HEK293 (cell line): ENCODE measurements around the gene DGKH.
A peak's percentile ranks its signal among the peaks of the same experiment; 100 is the strongest.

Experiments used
- EGR2 ChIP-seq: fragments of 450-650 bp; formaldehyde crosslinking; IDR thresholded peaks from 2 replicates; pipeline ENCODE4 v1.5.1; 2016; ENCODE audit warnings: low read depth, missing biosample characterization, missing genetic modification characterization
- FEZF1 ChIP-seq: fragments of 450-650 bp; formaldehyde crosslinking; IDR thresholded peaks from 2 replicates; pipeline ENCODE4 v1.5.1; 2016; ENCODE audit warnings: missing biosample characterization, missing genetic modification characterization
- KLF17 ChIP-seq: fragments of 450-650 bp; formaldehyde crosslinking; IDR thresholded peaks from 2 replicates; pipeline ENCODE4 v1.5.1; 2016; ENCODE audit warnings: missing biosample characterization, missing genetic modification characterization
- KLF9 ChIP-seq: fragments of 450-650 bp; formaldehyde crosslinking; IDR thresholded peaks from 2 replicates; pipeline ENCODE4 v1.5.1; 2016; ENCODE audit warnings: missing biosample characterization, missing genetic modification characterization, low read depth
- PBX3 ChIP-seq: sonication (generic); formaldehyde crosslinking; IDR thresholded peaks from 2 replicates; pipeline ENCODE4 v1.8.1; 2022; ENCODE audit warnings: mild to moderate bottlenecking, moderate library complexity, missing genetic modification reagents
- PRDM2 ChIP-seq: fragments of 450-650 bp; formaldehyde crosslinking; IDR thresholded peaks from 2 replicates; pipeline ENCODE4 v1.5.1; 2016; ENCODE audit warnings: missing biosample characterization, missing genetic modification characterization, borderline replicate concordance
- REPIN1 ChIP-seq: fragments of 450-650 bp; formaldehyde crosslinking; IDR thresholded peaks from 2 replicates; pipeline ENCODE4 v1.5.1; 2017; ENCODE audit warnings: missing biosample characterization, missing genetic modification characterization, low read depth
- SETDB1 ChIP-seq: IDR thresholded peaks from one replicate; pipeline ENCODE4 v1.6.1; 2017; ENCODE audit warnings: mild to moderate bottlenecking, low read length, moderate library complexity, mixed read lengths; ENCODE audit not compliant: insufficient read length
- SP3 ChIP-seq: fragments of 450-650 bp; formaldehyde crosslinking; IDR thresholded peaks from 2 replicates; pipeline ENCODE4 v1.5.1; 2016; ENCODE audit warnings: missing biosample characterization, missing genetic modification characterization
- ZEB2 ChIP-seq: fragments of 450-650 bp; formaldehyde crosslinking; IDR thresholded peaks from 2 replicates; pipeline ENCODE4 v1.5.1; 2016; ENCODE audit warnings: missing biosample characterization, missing genetic modification characterization
- ZFP37 ChIP-seq: fragments of 450-650 bp; formaldehyde crosslinking; IDR thresholded peaks from 2 replicates; pipeline ENCODE4 v1.5.1; 2016; ENCODE audit warnings: missing biosample characterization, missing genetic modification characterization
- ZNF112 ChIP-seq: fragments of 450-650 bp; formaldehyde crosslinking; IDR thresholded peaks from 2 replicates; pipeline ENCODE4 v1.5.0; 2017; ENCODE audit warnings: missing biosample characterization, missing genetic modification characterization
- ZNF138 ChIP-seq: fragments of 450-650 bp; formaldehyde crosslinking; IDR thresholded peaks from 2 replicates; pipeline ENCODE4 v1.5.1; 2016; ENCODE audit warnings: missing biosample characterization, missing genetic modification characterization, borderline replicate concordance
- ZNF16 ChIP-seq: fragments of 450-650 bp; formaldehyde crosslinking; IDR thresholded peaks from 2 replicates; pipeline ENCODE4 v1.5.1; 2016; ENCODE audit warnings: low read depth, missing biosample characterization, missing genetic modification characterization
- ZNF221 ChIP-seq: fragments of 450-650 bp; formaldehyde crosslinking; IDR thresholded peaks from 2 replicates; pipeline ENCODE4 v1.5.1; 2017; ENCODE audit warnings: missing biosample characterization, missing genetic modification characterization, borderline replicate concordance
- ZNF26 ChIP-seq: fragments of 450-650 bp; formaldehyde crosslinking; IDR thresholded peaks from 2 replicates; pipeline ENCODE4 v1.5.1; 2016; ENCODE audit warnings: missing biosample characterization, missing genetic modification characterization
- ZNF302 ChIP-seq: fragments of 450-650 bp; formaldehyde crosslinking; IDR thresholded peaks from 2 replicates; pipeline ENCODE4 v1.5.1; 2016; ENCODE audit warnings: missing biosample characterization, missing genetic modification characterization, low read depth
- ZNF350 ChIP-seq: fragments of 450-650 bp; formaldehyde crosslinking; IDR thresholded peaks from 2 replicates; pipeline ENCODE4 v1.5.0; 2017; ENCODE audit warnings: missing biosample characterization, mild to moderate bottlenecking, missing genetic modification characterization
- ZNF48 ChIP-seq: fragments of 450-650 bp; formaldehyde crosslinking; IDR thresholded peaks from 2 replicates; pipeline ENCODE4 v1.5.1; 2016; ENCODE audit warnings: missing biosample characterization, missing genetic modification characterization
- ZNF510 ChIP-seq: fragments of 450-650 bp; formaldehyde crosslinking; IDR thresholded peaks from 2 replicates; pipeline ENCODE4 v1.5.1; 2018; ENCODE audit warnings: mild to moderate bottlenecking, missing genetic modification characterization, missing biosample characterization; ENCODE audit not compliant: insufficient replicate concordance
- ZNF521 ChIP-seq: fragments of 450-650 bp; formaldehyde crosslinking; IDR thresholded peaks from 2 replicates; pipeline ENCODE4 v1.5.1; 2017; ENCODE audit warnings: missing biosample characterization, mild to moderate bottlenecking, missing genetic modification characterization
- ZNF548 ChIP-seq: fragments of 450-650 bp; formaldehyde crosslinking; IDR thresholded peaks from 2 replicates; pipeline ENCODE4 v1.5.1; 2016; ENCODE audit warnings: missing biosample characterization, missing genetic modification characterization
- ZNF585B ChIP-seq: fragments of 450-650 bp; formaldehyde crosslinking; IDR thresholded peaks from 2 replicates; pipeline ENCODE4 v1.5.1; 2016; ENCODE audit warnings: missing biosample characterization, missing genetic modification characterization
- ZNF645 ChIP-seq: fragments of 450-650 bp; formaldehyde crosslinking; IDR thresholded peaks from 2 replicates; pipeline ENCODE4; 2016; ENCODE audit warnings: missing biosample characterization, missing genetic modification characterization
- ZNF664 ChIP-seq: fragments of 450-650 bp; formaldehyde crosslinking; IDR thresholded peaks from 2 replicates; pipeline ENCODE4 v1.5.1; 2016; ENCODE audit warnings: missing biosample characterization, missing genetic modification characterization
- ZNF670 ChIP-seq: fragments of 450-650 bp; formaldehyde crosslinking; IDR thresholded peaks from 2 replicates; pipeline ENCODE4 v1.5.1; 2016; ENCODE audit warnings: missing biosample characterization, missing genetic modification characterization, low read depth
- ZNF747 ChIP-seq: fragments of 450-650 bp; formaldehyde crosslinking; IDR thresholded peaks from 2 replicates; pipeline ENCODE4 v1.5.1; 2016; ENCODE audit warnings: missing biosample characterization, missing genetic modification characterization
- ZNF768 ChIP-seq: fragments of 450-650 bp; formaldehyde crosslinking; IDR thresholded peaks from 2 replicates; pipeline ENCODE4 v1.5.1; 2018; ENCODE audit warnings: missing biosample characterization, mild to moderate bottlenecking, missing genetic modification characterization
- ZSCAN18 ChIP-seq: fragments of 450-650 bp; formaldehyde crosslinking; IDR thresholded peaks from 2 replicates; pipeline ENCODE4 v1.5.1; 2016; ENCODE audit warnings: missing biosample characterization, missing genetic modification characterization

The DGKH gene

GRCh38 chr13:42049454-42049813 is 986 bp downstream of the DGKH start (continued):
- TF ChIP-seq PRDM2 = no peak
- TF ChIP-seq ZFP37 (tag by site-specific recombination) = no peak
- peak; percentile 49 for TF ChIP-seq ZEB2
- no peak for TF ChIP-seq ZSCAN18 (tag by site-specific recombination)
- TF ChIP-seq EGR2 = peak; percentile 80
- no peak for TF ChIP-seq ZNF645 (tag by site-specific recombination)
- no peak for TF ChIP-seq ZNF302 (tag by site-specific recombination)
- TF ChIP-seq ZNF48 = no peak
- no peak for TF ChIP-seq ZNF747 (tag by site-specific recombination)
- TF ChIP-seq ZNF16 (tag by site-specific recombination) = no peak
- TF ChIP-seq ZNF350 (tag by site-specific recombination) = no peak
- no peak for TF ChIP-seq ZNF521 (tag by site-specific recombination)
- no peak for TF ChIP-seq ZNF585B (tag by site-specific recombination)
- no peak for TF ChIP-seq ZNF548
- no peak for TF ChIP-seq SETDB1
- no peak for TF ChIP-seq PBX3
- TF ChIP-seq ZNF664 (tag by site-specific recombination) = no peak
- TF ChIP-seq ZNF112 (tag by site-specific recombination) = no peak
- no peak for TF ChIP-seq ZNF26 (tag by site-specific recombination)
- TF ChIP-seq ZNF670 (tag by site-specific recombination) = no peak
- no peak for TF ChIP-seq ZNF768
- peak; percentile 43 for TF ChIP-seq KLF17 (tag by site-specific recombination)
- 0 out of 2 replicates have a peak, but pooled peaks have one; percentile 21 for TF ChIP-seq FEZF1 (tag by site-specific recombination)
- TF ChIP-seq ZNF221 (tag by site-specific recombination) = no peak
- no peak for TF ChIP-seq SP3 (tag by site-specific recombination)
- no peak for TF ChIP-seq KLF9 (tag by site-specific recombination)
- TF ChIP-seq REPIN1 (tag by site-specific recombination) = no peak
- no peak for TF ChIP-seq ZNF138 (tag by site-specific recombination)
- no peak for TF ChIP-seq ZNF510 (tag by site-specific recombination)
